ENCODE measurements around the gene ZC2HC1C. TPM values are rescaled to one million over a fixed set of nuclear protein-coding genes. Genes with fewer than 3 reads are reported as not detected.
A peak's percentile ranks its signal among the peaks of the same experiment; 100 is the strongest.

The ZC2HC1C gene
- total and polyA plus RNA-seq, 9 of the 15 experiments (the other 6 are each of a cell fraction or from before 2014, with no cell fraction given) = 6.3 to 9.2 (median 7.7) TPM

GRCh38 chr14:75050852-75051555, 18.4 kb upstream of the ZC2HC1C start, which contains the start of gene MLH3 (continued):
- no peak for TF ChIP-seq MBD1 (CRISPR knock-in tag; IDR thresholded peaks at IDR 0.05)
- no peak for TF ChIP-seq FOXJ2 (tag; IDR thresholded peaks at IDR 0.05)
- TF ChIP-seq BMI1 (IDR thresholded peaks at IDR 0.05; ENCODE audit: low read length) = no peak
- peak; percentile 98 for TF ChIP-seq L3MBTL2 (IDR thresholded peaks at IDR 0.05)
- no peak for TF ChIP-seq OTX1 (CRISPR knock-in tag; IDR thresholded peaks at IDR 0.05)
- no peak for TF ChIP-seq ZNF23 (CRISPR knock-in tag; IDR thresholded peaks at IDR 0.05)
- TF ChIP-seq HNRNPL (IDR thresholded peaks at IDR 0.05; ENCODE audit: low read depth, low read length) = no peak
- no peak for TF ChIP-seq MCM5 (IDR thresholded peaks at IDR 0.05; ENCODE audit: low read depth)
- TF ChIP-seq RBM39 (optimal IDR thresholded peaks at IDR 0.05; ENCODE audit: low read depth, low read length) = no peak
- no peak for TF ChIP-seq TAF15 (IDR thresholded peaks at IDR 0.05; ENCODE audit: low read depth, low read length)
- TF ChIP-seq MTA1 (IDR thresholded peaks at IDR 0.05; ENCODE audit: borderline replicate concordance) = no peak
- TF ChIP-seq ZBTB5 (IDR thresholded peaks at IDR 0.05) = no peak
- TF ChIP-seq ZNF583 (CRISPR knock-in tag; IDR thresholded peaks at IDR 0.05) = 0 out of 2 replicates have a peak, but pooled peaks have one; percentile 27
- TF ChIP-seq USF1 (CRISPR knock-in tag; IDR thresholded peaks at IDR 0.05) = no peak
- no peak for TF ChIP-seq ZBTB33 (CRISPR knock-in tag; IDR thresholded peaks at IDR 0.05)
- no peak for TF ChIP-seq TOE1 (IDR thresholded peaks at IDR 0.05; ENCODE audit: borderline replicate concordance)
- no peak for TF ChIP-seq TOE1 (CRISPR knock-in tag; IDR thresholded peaks at IDR 0.05; ENCODE audit: borderline replicate concordance, low read depth)
- 0 out of 2 replicates have a peak, but pooled peaks have one; percentile 67 for TF ChIP-seq ZNF395 (CRISPR knock-in tag; IDR thresholded peaks at IDR 0.05)
- no peak for TF ChIP-seq MAFF (IDR thresholded peaks at IDR 0.05; ENCODE audit: low read length)

All from K562 (cell line).